Activated T-cell treated with anti-CD3 and anti-CD28 coated beads for 48 hours (primary cell): ENCODE results near the gene TMEM240.
"Not testable (repeated sequence)": the region's sequence is repeated elsewhere in the genome, so short reads cannot be mapped to it uniquely, and the experiment has no call there.

Experiments used
- DNase-seq: peaks from one replicate; pipeline ENCODE4 v3.0.0-alpha.2; 2020; ENCODE audit warnings: low read depth

TMEM240 gene

GRCh38 chr1:1495461-1495975 is 44.9 kb downstream of the TMEM240 start:
- DNase-seq, result not testable (repeated sequence)

GRCh38 chr1:1494311-1494710 is 46.1 kb downstream of the TMEM240 start:
- DNase-seq, result not testable (repeated sequence)

GRCh38 chr1:1491601-1492000 is 48.8 kb downstream of the TMEM240 start:
- no peak for DNase-seq

GRCh38 chr1:1490633-1491230 is 49.7 kb downstream of the TMEM240 start:
- no peak for DNase-seq

GRCh38 chr1:1489861-1490260 is 50.6 kb downstream of the TMEM240 start:
- DNase-seq, result no peak

- no peak for DNase-seq
Measured at GRCh38 chr1:1489231-1489630, 51.2 kb downstream of the TMEM240 start.

- DNase-seq, result no peak
Measured at GRCh38 chr1:1487701-1488100, 52.7 kb downstream of the TMEM240 start.

- not testable (repeated sequence) for DNase-seq
Measured at GRCh38 chr1:1485755-1486317, 54.6 kb downstream of the TMEM240 start.

GRCh38 chr1:1484976-1485750 is 55.3 kb downstream of the TMEM240 start:
- DNase-seq, result not testable (repeated sequence)
